Measurements from ENCODE around the gene CAPN5.
"Not testable (repeated sequence)": the region's sequence is repeated elsewhere in the genome, so short reads cannot be mapped to it uniquely, and the experiment has no call there.

The CAPN5 gene

DNA sequence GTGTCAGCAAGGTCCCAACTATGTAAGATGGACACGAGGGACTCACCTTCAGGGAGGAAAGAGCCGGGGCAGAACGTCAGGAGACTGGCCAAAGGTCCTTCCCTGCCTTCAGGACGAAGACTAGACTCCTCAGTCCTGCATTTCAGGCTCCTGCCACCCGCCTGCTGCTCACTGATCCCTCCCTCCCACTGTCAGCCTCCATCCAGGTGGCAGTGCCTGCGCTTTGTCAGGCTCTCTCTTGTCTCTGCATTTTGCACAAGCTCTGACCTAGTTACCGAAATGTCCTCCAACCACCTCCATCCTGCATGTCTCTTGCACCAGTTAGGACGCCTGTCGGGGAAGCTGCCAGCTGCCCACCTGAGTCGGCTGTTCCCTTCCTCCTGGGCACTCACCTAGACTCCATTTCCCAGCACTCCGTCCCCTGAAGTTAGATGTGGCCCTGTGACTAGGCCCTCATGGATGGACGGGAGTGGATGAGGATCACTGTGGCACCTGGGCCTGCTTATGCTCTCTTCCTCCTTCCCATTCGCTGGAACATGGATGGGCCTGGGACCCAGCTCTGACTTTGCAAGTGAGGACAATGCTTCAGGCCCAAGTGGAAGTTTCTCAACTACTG, 24.6 kb upstream of the CAPN5 start:
- no peak for DNase-seq

DNA sequence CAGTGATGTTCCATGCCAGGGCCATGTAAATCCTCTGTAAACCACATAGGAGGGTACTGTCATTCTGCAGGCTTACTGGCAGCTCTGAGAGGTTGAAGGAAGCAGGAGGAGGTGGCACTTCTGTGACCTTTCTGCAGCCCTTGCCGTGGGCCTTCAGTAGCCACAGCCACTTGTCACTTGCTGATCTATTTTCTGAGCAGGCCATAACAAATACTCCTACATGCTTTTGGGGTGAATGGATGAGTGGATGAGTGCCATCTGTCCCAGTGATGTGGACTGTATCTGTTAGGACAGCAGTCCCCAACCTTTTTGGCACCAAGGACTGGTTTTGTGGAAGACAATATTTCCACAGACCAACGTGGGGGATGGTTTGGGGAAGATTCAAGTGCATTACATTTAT, 22.4 kb upstream of the CAPN5 start:
- DNase-seq = no peak

DNA sequence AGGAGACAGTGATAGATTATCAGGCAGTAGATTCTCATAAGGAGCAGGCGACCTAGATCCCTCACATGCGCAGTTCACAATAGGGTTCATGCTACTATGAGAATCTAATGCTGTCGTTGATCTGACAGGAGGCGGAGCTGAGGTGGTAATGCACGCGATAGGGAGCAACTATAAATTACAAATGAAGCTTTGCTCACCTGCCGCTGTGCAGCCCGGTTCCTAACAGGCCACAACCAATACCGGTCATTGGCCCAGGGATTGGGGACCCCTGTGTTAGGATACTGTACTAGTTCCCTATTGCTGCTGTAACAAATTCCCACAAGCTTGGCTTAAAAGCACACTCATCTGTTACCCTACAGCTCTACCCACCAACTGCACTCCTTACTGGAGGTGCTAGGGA, 21.9 kb upstream of the CAPN5 start:
- DNase-seq = no peak

DNA sequence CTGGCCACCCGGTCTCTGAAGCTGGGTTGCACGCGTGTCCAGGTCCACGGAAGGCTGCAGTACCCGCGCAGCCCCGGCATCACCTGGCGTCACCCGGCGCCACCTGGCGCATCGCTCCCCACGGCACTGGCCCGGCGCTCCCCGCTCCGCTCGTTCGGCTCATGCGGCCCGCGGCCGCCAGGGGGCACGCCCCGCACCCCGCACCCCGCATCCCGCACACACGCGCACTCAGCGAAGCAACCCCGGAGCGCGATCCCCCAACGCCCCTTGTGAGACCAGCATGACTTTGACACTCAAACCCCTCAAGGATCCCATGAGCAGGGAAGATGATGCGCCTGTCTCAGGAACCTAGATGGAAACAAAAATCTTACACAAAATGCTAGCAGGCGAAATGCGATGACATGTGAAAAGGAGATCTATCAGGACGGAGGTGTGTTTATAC, 20.7 kb upstream of the CAPN5 start:
- peak in 13 of 51 donors; percentile 16 to 51 (median 23) for DNase-seq

- DNase-seq = peak in 31 of 51 donors; percentile 25 to 91 (median 58)
These were observed 19.5 kb upstream of the CAPN5 start for GRCh38 chr11:77047007-77047927.

DNA sequence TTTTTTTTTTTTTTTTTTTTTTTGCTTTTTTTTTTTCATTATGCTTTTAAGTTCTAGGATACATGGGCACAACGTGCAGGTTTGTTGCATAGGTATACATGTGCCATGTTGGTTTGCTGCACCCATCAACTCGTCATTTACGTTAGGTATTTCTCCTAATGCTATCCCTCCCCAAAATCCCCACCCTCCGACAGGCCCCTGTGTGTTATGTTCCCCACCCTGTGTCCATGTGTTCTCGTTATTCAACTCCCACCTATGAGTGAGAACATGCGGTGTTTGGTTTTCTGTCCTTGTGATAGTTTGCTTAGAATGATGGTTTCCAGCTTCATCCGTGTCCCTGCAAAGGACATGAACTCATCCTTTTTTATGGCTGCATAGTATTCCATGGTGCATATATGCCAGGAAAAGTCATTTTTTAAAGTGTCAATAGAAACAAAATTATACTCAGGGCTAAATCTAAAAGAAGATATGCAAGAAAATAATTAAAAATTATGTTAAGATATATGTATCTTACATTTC, 18.8 kb upstream of the CAPN5 start:
- DNase-seq = not testable (repeated sequence)

DNA sequence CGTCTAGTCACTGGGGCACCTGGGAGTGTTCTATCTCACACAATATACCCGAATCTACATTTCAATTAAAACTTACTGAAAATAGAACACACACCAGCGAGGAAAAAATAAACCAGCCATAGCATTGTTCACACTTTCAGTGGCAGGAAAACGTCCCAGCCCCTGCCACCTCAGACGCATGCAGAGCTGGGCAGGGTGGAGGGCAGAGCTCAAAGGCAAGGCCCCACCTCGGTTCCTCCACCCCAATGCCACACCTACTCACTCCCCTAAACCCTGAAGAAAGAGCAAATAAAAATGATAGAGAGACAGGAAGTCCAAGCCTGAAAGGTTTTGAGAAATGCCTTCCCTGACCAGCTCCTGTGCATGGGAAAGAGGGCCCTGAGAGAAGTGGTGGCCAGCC, 17.7 kb upstream of the CAPN5 start:
- no peak for DNase-seq

GRCh38 chr11:77051511-77051910, 15.3 kb upstream of the CAPN5 start:
- no peak for DNase-seq

- DNase-seq = no peak
These were observed 14.3 kb upstream of the CAPN5 start for GRCh38 chr11:77052518-77052917.

DNA sequence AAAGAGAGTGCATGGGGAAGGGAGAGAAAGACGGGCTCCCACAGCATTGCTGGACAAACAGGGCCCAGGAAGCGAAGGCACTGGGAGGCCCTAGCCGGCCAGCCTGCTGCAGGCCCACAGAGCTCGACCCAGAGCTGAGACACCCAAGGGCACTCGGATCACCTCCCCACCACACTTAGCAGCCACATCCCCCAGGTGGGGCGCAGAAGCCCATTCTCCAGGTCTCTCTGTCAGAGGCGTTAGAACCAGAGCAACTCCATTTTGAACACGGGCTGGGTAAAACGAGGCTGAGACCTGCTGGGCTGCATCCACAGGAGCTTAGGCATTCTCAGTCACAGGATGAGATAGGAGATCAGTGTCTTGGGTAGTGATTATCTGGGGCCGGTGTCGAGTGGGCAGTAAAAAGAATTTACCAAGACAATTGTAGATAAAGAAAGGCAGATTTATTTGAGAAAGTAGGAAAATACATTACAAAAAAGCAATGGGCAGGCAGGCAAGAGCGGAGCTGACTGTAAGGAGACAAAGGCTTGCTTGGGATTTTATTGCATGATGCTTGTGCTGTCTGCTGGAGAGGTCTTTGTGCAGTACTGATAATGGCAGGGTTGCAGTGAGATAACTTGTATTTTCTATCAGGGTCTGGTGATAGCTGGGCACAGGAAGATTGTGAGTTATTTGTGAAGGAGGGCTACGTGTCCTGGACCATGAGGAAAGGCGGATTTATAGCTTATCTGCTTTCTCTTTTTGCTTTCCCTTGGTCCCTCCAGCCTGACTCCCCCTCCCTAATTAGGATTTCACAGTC, 13.4 kb upstream of the CAPN5 start:
- DNase-seq = no peak

- no peak for DNase-seq
These were observed 12.7 kb upstream of the CAPN5 start for GRCh38 chr11:77054084-77054483.

GRCh38 chr11:77055101-77055561, 11.6 kb upstream of the CAPN5 start:
- DNase-seq = no peak

DNA sequence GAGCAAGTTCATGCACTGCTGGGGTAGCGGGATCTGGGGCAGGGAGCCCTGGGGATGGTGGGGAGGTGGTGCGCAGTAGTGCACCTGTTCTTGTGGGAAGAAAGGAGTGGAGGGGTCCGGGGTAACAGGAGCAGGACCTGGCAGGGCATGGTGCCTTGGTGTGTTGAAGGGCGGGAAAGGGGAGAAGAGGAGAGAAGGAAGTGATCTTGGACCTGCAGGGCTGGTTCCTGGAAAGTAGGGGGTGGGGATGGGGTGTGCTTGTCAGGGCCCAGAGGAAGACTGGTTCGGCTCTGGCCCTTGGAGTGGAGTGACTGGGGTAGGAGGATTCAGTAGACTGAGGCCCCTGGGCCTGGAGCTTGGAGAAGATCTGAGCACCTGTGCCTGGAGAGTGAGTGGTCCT, 10.9 kb upstream of the CAPN5 start:
- DNase-seq = no peak

DNA sequence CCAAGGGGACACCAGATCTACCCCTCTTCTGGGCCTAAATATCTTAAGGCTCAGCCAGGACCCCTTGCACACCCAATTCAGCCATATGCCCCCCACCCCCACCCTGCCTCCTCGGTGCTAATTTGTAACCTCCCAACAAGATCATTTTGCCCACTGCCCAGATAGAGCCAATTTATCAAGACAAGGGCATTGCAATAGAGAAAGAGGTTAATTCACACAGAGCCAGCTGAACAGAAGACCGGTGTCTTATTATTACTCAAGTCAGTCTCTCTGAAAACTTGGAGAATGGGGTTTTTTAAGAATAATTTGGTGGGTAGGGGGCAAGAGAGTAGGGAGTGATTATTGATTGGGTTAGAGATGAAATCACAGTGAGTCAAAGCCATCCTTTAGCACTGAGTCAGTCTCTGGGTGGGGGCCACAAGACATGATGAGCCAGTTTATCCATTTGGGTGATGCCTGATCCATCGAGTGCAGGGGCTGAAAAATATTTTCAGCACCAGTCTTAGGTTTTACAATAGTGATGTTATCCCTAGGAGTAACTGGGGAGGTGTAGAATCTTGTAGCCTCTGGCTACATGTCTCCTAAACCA, 9.9 kb upstream of the CAPN5 start:
- no peak for DNase-seq

GRCh38 chr11:77057938-77058474, 8.8 kb upstream of the CAPN5 start:
- no peak for DNase-seq

- DNase-seq = no peak
These were observed 7.9 kb upstream of the CAPN5 start for GRCh38 chr11:77058900-77059299.

GRCh38 chr11:77059806-77060205, 7.0 kb upstream of the CAPN5 start:
- no peak for DNase-seq

DNA sequence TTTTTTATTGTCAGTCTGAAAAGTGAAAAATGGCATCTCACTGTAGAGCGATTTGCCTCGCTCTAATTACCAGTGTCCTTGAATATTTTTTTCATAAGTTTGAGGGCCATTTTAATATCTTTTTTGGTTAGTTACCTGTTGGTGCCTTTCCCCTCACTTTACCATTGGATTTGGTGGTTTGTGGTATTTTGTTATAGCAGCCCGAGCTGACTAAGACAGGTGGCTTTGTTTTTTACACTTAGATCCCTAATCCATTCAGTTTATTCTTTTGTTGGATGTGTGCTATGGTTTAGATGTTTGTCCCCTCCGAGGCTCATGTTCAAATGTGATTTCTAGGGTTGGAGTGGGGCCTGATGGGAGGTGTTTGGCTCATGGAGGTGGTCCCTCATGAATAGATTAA, 6.5 kb upstream of the CAPN5 start:
- DNase-seq = no peak

DNA sequence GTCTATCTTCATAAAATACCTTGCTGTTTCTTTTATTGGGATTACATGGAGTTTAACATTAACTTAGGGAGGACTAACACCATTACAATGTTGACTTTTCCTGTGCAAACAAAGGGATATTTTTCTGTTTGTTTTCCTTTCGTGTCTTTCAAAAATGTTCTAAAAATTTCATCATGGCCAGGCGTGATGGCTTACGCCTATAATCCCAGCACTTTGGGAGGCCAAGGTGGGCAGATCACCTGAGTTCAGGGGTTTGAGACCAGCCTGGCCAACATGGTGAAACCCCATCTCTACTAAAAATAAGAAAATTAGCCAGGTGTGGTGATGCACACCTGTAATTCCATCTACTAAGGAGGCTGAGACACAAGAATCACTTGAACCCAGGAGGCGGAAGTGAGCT, 5.5 kb upstream of the CAPN5 start:
- not testable (repeated sequence) for DNase-seq

DNA sequence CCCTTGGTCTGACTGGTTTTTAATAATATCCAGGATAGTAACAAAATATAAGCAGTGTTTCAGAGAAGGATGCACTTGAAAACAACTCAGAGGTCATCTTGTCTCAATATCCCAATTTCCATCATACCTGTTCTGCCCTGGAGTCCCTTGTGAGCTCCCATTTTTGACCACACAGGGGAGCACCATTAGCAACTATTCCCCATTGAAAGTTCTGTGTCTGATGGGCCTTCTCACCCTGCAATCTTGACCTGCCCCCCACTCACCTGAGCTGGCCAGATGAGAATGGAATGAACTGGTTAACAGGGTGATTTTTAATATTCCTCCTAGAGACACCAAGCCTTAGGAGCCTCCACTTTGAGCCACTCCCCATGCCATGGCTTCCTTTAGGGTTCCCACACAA, 3.8 kb upstream of the CAPN5 start:
- DNase-seq = no peak

GRCh38 chr11:77063407-77063806, 3.4 kb upstream of the CAPN5 start:
- no peak for DNase-seq

Measured in hypothalamus (tissue), 51 donors.